Measurements from ENCODE around the gene SLC16A12.
"Not testable (repeated sequence)": the region's sequence is repeated elsewhere in the genome, so short reads cannot be mapped to it uniquely, and the experiment has no call there.

The SLC16A12 gene

GRCh38 chr10:89452193-89452592, 83.2 kb downstream of the SLC16A12 start:
- Mint-ChIP-seq H3K4me3 (no peak overlapping the region), H3K4me1 (no peaks in the 10 kb centered on the region), H3K36me3 (ENCODE audit: low read depth) (no peaks in the 10 kb centered on the region), H3K27me3 (ENCODE audit: low read depth, poor library complexity) (peaks cover 21% of the 10 kb centered on the region), H3K27ac (no peak overlapping the region), H3K9me3 (peaks cover 2% of the 10 kb centered on the region)
- TF ChIP-seq, protein P1, sequence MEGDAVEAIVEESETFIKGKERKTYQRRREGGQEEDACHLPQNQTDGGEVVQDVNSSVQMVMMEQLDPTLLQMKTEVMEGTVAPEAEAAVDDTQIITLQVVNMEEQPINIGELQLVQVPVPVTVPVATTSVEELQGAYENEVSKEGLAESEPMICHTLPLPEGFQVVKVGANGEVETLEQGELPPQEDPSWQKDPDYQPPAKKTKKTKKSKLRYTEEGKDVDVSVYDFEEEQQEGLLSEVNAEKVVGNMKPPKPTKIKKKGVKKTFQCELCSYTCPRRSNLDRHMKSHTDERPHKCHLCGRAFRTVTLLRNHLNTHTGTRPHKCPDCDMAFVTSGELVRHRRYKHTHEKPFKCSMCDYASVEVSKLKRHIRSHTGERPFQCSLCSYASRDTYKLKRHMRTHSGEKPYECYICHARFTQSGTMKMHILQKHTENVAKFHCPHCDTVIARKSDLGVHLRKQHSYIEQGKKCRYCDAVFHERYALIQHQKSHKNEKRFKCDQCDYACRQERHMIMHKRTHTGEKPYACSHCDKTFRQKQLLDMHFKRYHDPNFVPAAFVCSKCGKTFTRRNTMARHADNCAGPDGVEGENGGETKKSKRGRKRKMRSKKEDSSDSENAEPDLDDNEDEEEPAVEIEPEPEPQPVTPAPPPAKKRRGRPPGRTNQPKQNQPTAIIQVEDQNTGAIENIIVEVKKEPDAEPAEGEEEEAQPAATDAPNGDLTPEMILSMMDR (IDR thresholded peaks at IDR 0.05) = no peak
- DNase-seq = no peak

- Mint-ChIP-seq H3K9me3 (peaks cover 13% of the 10 kb centered on the region), H3K27ac (no peak overlapping the region), H3K4me1 (no peaks in the 10 kb centered on the region), H3K27me3 (ENCODE audit: low read depth, poor library complexity) (peaks cover 21% of the 10 kb centered on the region), H3K4me3 (no peak overlapping the region), H3K36me3 (ENCODE audit: low read depth) (no peaks in the 10 kb centered on the region)
- TF ChIP-seq, protein P1 (IDR thresholded peaks at IDR 0.05) = no peak
- no peak for DNase-seq
Measured at GRCh38 chr10:89450901-89451300, 84.5 kb downstream of the SLC16A12 start.

DNA sequence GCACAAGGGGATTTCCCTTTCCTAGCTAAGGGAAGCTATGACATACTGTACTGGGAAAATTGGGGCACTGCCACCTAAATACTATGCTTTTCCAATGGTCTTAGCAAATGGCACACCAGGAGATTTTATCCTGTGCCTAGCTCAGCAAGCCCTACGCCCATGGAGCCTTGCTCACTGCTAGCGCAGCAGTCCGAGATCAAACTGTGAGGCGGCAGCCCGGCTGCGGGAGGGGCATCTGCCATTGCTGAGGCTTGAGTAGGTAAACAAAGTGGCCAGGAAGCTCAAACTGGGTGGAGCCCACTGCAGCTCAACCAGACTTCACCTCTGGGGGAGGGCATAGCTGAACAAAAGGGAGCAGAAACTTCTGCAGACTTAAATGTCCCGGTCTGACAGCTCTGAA, 90.6 kb downstream of the SLC16A12 start:
- H3K4me3 Mint-ChIP-seq; H3K27ac Mint-ChIP-seq; DNase-seq; H3K4me1 Mint-ChIP-seq; H3K36me3 Mint-ChIP-seq (ENCODE audit: low read depth): not testable (repeated sequence)
- H3K9me3 Mint-ChIP-seq = peaks cover 28% of the 10 kb centered on the region
- H3K27me3 Mint-ChIP-seq (ENCODE audit: low read depth, poor library complexity) = peaks cover 11% of the 10 kb centered on the region

GRCh38 chr10:89442289-89442688, 93.1 kb downstream of the SLC16A12 start:
- Mint-ChIP-seq H3K27ac (no peak overlapping the region), H3K4me1 (no peaks in the 10 kb centered on the region), H3K4me3 (no peak overlapping the region), H3K36me3 (ENCODE audit: low read depth) (no peaks in the 10 kb centered on the region), H3K27me3 (ENCODE audit: low read depth, poor library complexity) (peaks cover 5% of the 10 kb centered on the region), H3K9me3 (peaks cover 27% of the 10 kb centered on the region)
- DNase-seq = no peak
- TF ChIP-seq, protein P1 (IDR thresholded peaks at IDR 0.05) = no peak

DNA sequence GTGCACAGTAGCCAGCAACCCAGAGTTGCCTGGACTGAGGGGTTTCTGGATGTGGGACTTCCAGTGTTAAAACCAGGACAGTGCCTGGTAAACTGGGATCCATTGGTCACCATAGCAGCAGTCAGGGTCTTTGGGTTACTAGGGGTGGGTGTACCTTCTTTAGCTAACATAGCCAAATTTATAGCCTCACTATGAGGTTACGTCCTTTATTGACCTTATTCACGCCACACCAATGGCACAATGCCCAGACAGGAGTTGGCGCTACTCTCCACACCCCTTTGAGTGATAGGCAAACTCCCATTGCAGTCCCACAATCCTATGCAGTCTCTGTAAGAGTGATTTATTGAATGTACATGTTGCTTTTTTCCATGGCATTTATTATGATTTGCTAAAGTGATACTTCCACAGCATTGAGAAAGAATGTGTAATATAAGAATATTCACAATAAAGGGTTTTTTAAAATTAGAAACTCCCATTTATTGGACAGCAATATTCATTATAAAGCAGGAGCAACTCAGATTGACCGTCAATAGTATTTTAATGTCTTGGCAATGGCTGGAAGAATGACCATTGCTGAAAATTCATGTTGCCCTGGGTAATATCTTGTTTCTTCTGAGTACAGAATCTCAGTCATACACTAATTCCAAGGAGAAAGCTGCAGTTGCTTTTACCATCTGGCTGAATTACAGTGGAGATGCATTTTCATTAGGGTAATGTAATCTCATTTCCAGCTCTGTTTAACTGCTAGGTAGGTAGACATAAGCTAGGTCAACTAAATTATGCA, 95.0 kb downstream of the SLC16A12 start:
- H3K9me3 Mint-ChIP-seq = peaks cover 10% of the 10 kb centered on the region
- TF ChIP-seq, protein P1 (IDR thresholded peaks at IDR 0.05) = no peak
- H3K36me3 Mint-ChIP-seq (ENCODE audit: low read depth) = no peaks in the 10 kb centered on the region
- H3K4me1 Mint-ChIP-seq = no peaks in the 10 kb centered on the region
- no peak overlapping the region for H3K27ac Mint-ChIP-seq
- DNase-seq = no peak
- no peak overlapping the region for H3K4me3 Mint-ChIP-seq
- peaks cover 11% of the 10 kb centered on the region for H3K27me3 Mint-ChIP-seq (ENCODE audit: low read depth, poor library complexity)

DNA sequence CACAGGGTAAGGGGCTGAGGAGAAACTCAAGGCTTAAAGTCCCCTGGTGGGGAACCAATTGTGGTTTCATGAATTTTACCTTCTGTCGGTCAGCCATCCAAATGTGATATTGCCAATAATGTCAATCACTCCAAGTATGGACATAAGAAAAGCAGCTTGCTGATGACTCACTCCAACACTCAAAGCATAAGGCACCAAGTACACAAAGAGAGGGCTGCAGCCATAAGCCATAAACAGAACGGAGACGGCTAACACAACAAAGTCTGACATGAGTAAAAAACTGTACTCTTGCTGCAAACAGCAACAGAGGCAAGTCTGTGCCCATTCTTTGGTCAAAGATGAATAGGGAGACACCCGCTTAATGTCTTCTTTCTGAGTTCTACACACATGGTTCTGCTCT, 96.9 kb downstream of the SLC16A12 start:
- no peaks in the 10 kb centered on the region for H3K36me3 Mint-ChIP-seq (ENCODE audit: low read depth)
- no peak for DNase-seq
- no peaks in the 10 kb centered on the region for H3K4me1 Mint-ChIP-seq
- no peak overlapping the region for H3K27ac Mint-ChIP-seq
- H3K9me3 Mint-ChIP-seq = no peaks in the 10 kb centered on the region
- peaks cover 11% of the 10 kb centered on the region for H3K27me3 Mint-ChIP-seq (ENCODE audit: low read depth, poor library complexity)
- TF ChIP-seq, protein P1 (IDR thresholded peaks at IDR 0.05) = no peak
- no peak overlapping the region for H3K4me3 Mint-ChIP-seq

Data from nephron progenitor cell (in vitro differentiated cells).